HepG2 (cell line): ENCODE measurements around the gene HOXB5. TPM values are rescaled to one million over a fixed set of nuclear protein-coding genes. Genes with fewer than 3 reads are reported as not detected.

Source experiments
- ATAC-seq: fragments of 200-7000 bp; cut with Tn5 transposase; 3 replicates; pipeline ENCODE4 v1.9.1; 2020; ENCODE audit warnings: mild to moderate bottlenecking, moderate library complexity
- BruUV-seq: library from RNA; stranded (reverse); fragments of 400-500 nt; replicated peaks from 2 replicates; lab custom pipeline; 2021; lab: Mats Ljungman, UMichigan
- CTCF ChIA-PET: fragments of 300-600 bp; formaldehyde crosslinking; extraction: SDS; loops from one replicate; lab custom pipeline; 2021; ENCODE audit warnings: low total read pairs, inconsistent platforms, low intra/inter-chr PET ratio; lab: Yijun Ruan, JAX
- POLR2A ChIA-PET: fragments of 350-600 bp; sonication (Branson Sonifier 250); formaldehyde crosslinking; loops from one replicate; lab custom pipeline; 2020; ENCODE audit warnings: antibody characterized with exemption, inconsistent platforms; lab: Yijun Ruan, JAX
- DNase-seq: peaks from one replicate; pipeline ENCODE4 v3.0.0-alpha.2; 2015; ENCODE audit warnings: low spot score
- FAIRE-seq: peaks from 3 replicates; lab custom pipeline; 2011; peaks lifted over from hg19 to GRCh38; lab: Jason Lieb, UNC
- H2AFZ ChIP-seq: one replicate; pipeline ENCODE4 v1.6.1; 2011; ENCODE audit warnings: low read length, inconsistent platforms
- H3K27ac ChIP-seq: fragments of 300-600 bp; 3 replicates; pipeline ENCODE4 v1.8.0; 2011; ENCODE audit warnings: mixed run types, mild to moderate bottlenecking, mixed read lengths, low read length, inconsistent platforms; ENCODE audit not compliant: insufficient read depth; ENCODE audit errors: extremely low read length
- H3K27me3 ChIP-seq, 2 experiments: fragments of 200-600 bp in 1 of 2; 2 replicates in 1 of 2; 3 replicates in 1 of 2; pipeline versions ENCODE4 v1.6.0 to v1.8.0; 2011; ENCODE audit warnings: low read length in 2 of 2, mild to moderate bottlenecking in 2 of 2, moderate library complexity in 2 of 2, inconsistent platforms in 1 of 2; ENCODE audit not compliant: insufficient read depth in 2 of 2, control insufficient read depth in 1 of 2
- H3K36me3 ChIP-seq, 2 experiments: fragments of 200-600 bp in 1 of 2; replicated peaks in 1 of 2; 2 replicates in 1 of 2; 3 replicates in 1 of 2; pipeline versions ENCODE4 v1.5.1 to v1.8.0; 2011; ENCODE audit warnings: low read length in 2 of 2, inconsistent platforms in 1 of 2; ENCODE audit not compliant: insufficient read depth in 2 of 2, control insufficient read depth in 1 of 2
- H3K4me1 ChIP-seq: 2 replicates; pipeline ENCODE4 v1.5.1; 2012; ENCODE audit warnings: low read length, inconsistent platforms; ENCODE audit not compliant: insufficient read depth
- H3K4me2 ChIP-seq: 2 replicates; pipeline ENCODE4 v1.6.0; 2011; ENCODE audit warnings: low read depth, low read length, inconsistent platforms
- H3K4me3 ChIP-seq, 3 experiments: fragments of 200-600 bp in 1 of 3; sonication (generic), shearing (Covaris generic) in 1 of 3; replicated peaks in 1 of 3; 2 replicates each; pipeline ENCODE4 v1.5.1; 2011 to 2016; ENCODE audit warnings: low read length in 3 of 3, inconsistent platforms in 2 of 3, low read depth in 2 of 3, mild to moderate bottlenecking in 2 of 3, control low read depth in 1 of 3, mixed read lengths in 1 of 3; ENCODE audit not compliant: insufficient read depth in 1 of 3
- H3K79me2 ChIP-seq: one replicate; pipeline ENCODE4 v1.6.1; 2011; ENCODE audit warnings: low read length, inconsistent platforms; ENCODE audit not compliant: insufficient read depth
- H3K9ac ChIP-seq: 2 replicates; pipeline ENCODE4 v1.6.0; 2011; ENCODE audit warnings: mild to moderate bottlenecking, low read depth, low read length, inconsistent platforms; ENCODE audit not compliant: insufficient read depth
- H3K9me3 ChIP-seq: 2 replicates; pipeline ENCODE4 v1.5.1; 2012; ENCODE audit warnings: mild to moderate bottlenecking, low read length
- H4K20me1 ChIP-seq: 2 replicates; pipeline ENCODE4 v1.6.0; 2011; ENCODE audit warnings: inconsistent platforms, mild to moderate bottlenecking, low read length, moderate library complexity; ENCODE audit not compliant: insufficient read depth
- ATM ChIP-seq: fragments of 450-650 bp; IDR thresholded peaks from 2 replicates; pipeline ENCODE4 v1.7.1; 2017; ENCODE audit warnings: mild to moderate bottlenecking, borderline replicate concordance
- GPN1 ChIP-seq: sonication (generic); formaldehyde crosslinking; IDR thresholded peaks from 2 replicates; pipeline ENCODE4 v1.5.1; 2020; ENCODE audit warnings: missing genetic modification reagents, borderline replicate concordance
- HNRNPLL ChIP-seq: fragments of 200-400 bp; formaldehyde crosslinking; IDR thresholded peaks from 2 replicates; pipeline ENCODE4 v1.6.1; 2017; ENCODE audit warnings: mild to moderate bottlenecking, low read depth, low read length; ENCODE audit not compliant: poor library complexity, severe bottlenecking
- KAT7 ChIP-seq: IDR thresholded peaks from 2 replicates; pipeline ENCODE4 v1.6.1; 2018; ENCODE audit warnings: borderline replicate concordance, missing compliant biosample characterization
- MAZ ChIP-seq, 2 experiments: sonication (generic) in 1 of 2; formaldehyde crosslinking in 1 of 2; IDR thresholded peaks; 2 replicates each; pipeline versions ENCODE4 v1.5.0 to v1.6.1; 2012 to 2020; ENCODE audit warnings: low read depth in 2 of 2, mild to moderate bottlenecking in 2 of 2, borderline replicate concordance in 1 of 2, improper control_type of control experiment in 1 of 2, low read length in 1 of 2, missing genetic modification reagents in 1 of 2, moderate library complexity in 1 of 2
- MYC ChIP-seq: sonication (generic); formaldehyde crosslinking; IDR thresholded peaks from 2 replicates; pipeline ENCODE4 v1.9.0; 2021; ENCODE audit warnings: missing genetic modification reagents, borderline replicate concordance
- ZNF484 ChIP-seq: sonication (generic); formaldehyde crosslinking; IDR thresholded peaks from 2 replicates; pipeline ENCODE4 v1.5.1; 2020; ENCODE audit warnings: mild to moderate bottlenecking, low read depth, missing genetic modification reagents, borderline replicate concordance
- WGBS: methylation state at CpG from one replicate; pipeline ENCODE4 v1.1.6; 2017; ENCODE audit warnings: low lambda C conversion rate; 5-methylcytosine and 5-hydroxymethylcytosine counted together
- in situ Hi-C: cut with HindIII; loops from 2 replicates; pipeline ENCODE4 v1.10.0; 2017; ENCODE audit warnings: low pct_unique_long_range_greater_than_20kb; ENCODE audit not compliant: extremely low pct_ligation_motif_present
- intact Hi-C: fragments of 100-400 bp; cut with micrococcal nuclease; formaldehyde crosslinking; loops from one replicate; pipeline ENCODE4 v1.10.0; 2022; ENCODE audit not compliant: unreplicated experiment
- polyA plus RNA-seq, 8 experiments: library from polyadenylated mRNA; depleted of rRNA in 3 of 8; stranded (reverse) in 7 of 8; unstranded in 1 of 8; fragments of >200 nt; fragmentation: Illumina TruSeq in 4 of 8; extraction: Trizol in 4 of 8; gene quantifications; 2 replicates each; pipeline versions ENCODE4 v1.2.1 to v1.2.3, GENCODE V29; 2011 to 2016; ENCODE audit warnings: low read depth in 4 of 8, missing spikeins in 1 of 8, mixed read lengths in 1 of 8; ENCODE audit not compliant: insufficient read depth in 1 of 8
- total RNA-seq, 5 experiments: library from RNA; depleted of rRNA; stranded (reverse); fragments of >200 nt; fragmentation: Illumina TruSeq; extraction: Trizol; gene quantifications; 2 replicates each; pipeline ENCODE4 v1.2.3, GENCODE V29; 2016; ENCODE audit warnings: low read depth in 1 of 5
- TF ChIP-seq, protein P1 (sequence below): sonication (generic); formaldehyde crosslinking; IDR thresholded peaks from 2 replicates; pipeline ENCODE4 v1.4.0; 2020; ENCODE audit warnings: mild to moderate bottlenecking, missing genetic modification reagents, borderline replicate concordance
- TF ChIP-seq, protein P2 (sequence below), 2 experiments: sonication (generic) in 1 of 2; formaldehyde crosslinking in 1 of 2; IDR thresholded peaks; 2 replicates each; pipeline versions ENCODE4 v1.6.1 to v1.9.0; 2014 to 2022; ENCODE audit warnings: antibody characterized with exemption in 1 of 2, borderline replicate concordance in 1 of 2, inconsistent platforms in 1 of 2, low read depth in 1 of 2, missing genetic modification reagents in 1 of 2
- TF ChIP-seq, protein P3 (sequence below): sonication (generic); formaldehyde crosslinking; IDR thresholded peaks from 2 replicates; pipeline ENCODE4 v1.4.0; 2020; ENCODE audit warnings: mild to moderate bottlenecking, low read depth, missing genetic modification reagents

HOXB5 gene
- total and polyA plus RNA-seq, 2 of the 13 experiments (the other 11 are each of a cell fraction or from before 2014, with no cell fraction given): not detected

DNA sequence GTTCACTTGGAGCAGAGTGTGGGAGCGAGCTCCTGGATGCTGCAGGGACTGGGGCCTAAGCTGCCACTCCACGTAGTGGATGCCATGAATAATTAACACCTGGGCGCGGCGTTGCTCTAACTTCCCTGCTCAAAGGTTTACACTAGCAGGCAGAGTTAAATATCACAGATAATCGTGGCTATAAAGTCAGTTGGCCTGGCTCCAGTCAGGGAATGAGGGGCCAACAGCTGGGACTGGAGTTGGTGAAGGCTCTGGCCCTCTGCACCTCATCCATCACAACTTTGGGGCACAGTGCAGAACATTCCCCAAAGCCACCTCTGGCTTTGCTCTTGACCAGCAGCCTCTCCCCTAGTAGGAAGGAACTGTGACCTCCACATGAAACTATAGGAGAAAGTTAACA lies 26.4 kb downstream of the HOXB5 start:
- in situ Hi-C loops (no loop called here), intact Hi-C loops (no loop called here)
- Histone ChIP-seq H3K4me3 (no peak overlapping the region), H3K27me3 (peaks cover 12 to 95% of the 10 kb centered on the region in 2 experiments), H2AFZ (no peak overlapping the region), H3K4me2 (no peak overlapping the region), H4K20me1 (0 out of 2 replicates have a peak, but pooled peaks cover 4% of the 10 kb centered on the region), H3K27ac (no peak overlapping the region), H3K79me2 (no peaks in the 10 kb centered on the region), H3K36me3 (no peaks in the 10 kb centered on the region), H3K9me3 (no peaks in the 10 kb centered on the region), H3K4me1 (no peaks in the 10 kb centered on the region), H3K9ac (no peak overlapping the region)
- ATAC-seq: no peak
- DNase-seq: no peak
- WGBS: 3% methylated on average over 5 of the region's 6 CpGs
- POLR2A ChIA-PET: no interaction called here
- CTCF ChIA-PET: no interaction called here
- BruUV-seq: no TSS peak
- no peak for FAIRE-seq
- TF ChIP-seq ZNF484 (CRISPR knock-in tag): no peak
- TF ChIP-seq, protein P1, sequence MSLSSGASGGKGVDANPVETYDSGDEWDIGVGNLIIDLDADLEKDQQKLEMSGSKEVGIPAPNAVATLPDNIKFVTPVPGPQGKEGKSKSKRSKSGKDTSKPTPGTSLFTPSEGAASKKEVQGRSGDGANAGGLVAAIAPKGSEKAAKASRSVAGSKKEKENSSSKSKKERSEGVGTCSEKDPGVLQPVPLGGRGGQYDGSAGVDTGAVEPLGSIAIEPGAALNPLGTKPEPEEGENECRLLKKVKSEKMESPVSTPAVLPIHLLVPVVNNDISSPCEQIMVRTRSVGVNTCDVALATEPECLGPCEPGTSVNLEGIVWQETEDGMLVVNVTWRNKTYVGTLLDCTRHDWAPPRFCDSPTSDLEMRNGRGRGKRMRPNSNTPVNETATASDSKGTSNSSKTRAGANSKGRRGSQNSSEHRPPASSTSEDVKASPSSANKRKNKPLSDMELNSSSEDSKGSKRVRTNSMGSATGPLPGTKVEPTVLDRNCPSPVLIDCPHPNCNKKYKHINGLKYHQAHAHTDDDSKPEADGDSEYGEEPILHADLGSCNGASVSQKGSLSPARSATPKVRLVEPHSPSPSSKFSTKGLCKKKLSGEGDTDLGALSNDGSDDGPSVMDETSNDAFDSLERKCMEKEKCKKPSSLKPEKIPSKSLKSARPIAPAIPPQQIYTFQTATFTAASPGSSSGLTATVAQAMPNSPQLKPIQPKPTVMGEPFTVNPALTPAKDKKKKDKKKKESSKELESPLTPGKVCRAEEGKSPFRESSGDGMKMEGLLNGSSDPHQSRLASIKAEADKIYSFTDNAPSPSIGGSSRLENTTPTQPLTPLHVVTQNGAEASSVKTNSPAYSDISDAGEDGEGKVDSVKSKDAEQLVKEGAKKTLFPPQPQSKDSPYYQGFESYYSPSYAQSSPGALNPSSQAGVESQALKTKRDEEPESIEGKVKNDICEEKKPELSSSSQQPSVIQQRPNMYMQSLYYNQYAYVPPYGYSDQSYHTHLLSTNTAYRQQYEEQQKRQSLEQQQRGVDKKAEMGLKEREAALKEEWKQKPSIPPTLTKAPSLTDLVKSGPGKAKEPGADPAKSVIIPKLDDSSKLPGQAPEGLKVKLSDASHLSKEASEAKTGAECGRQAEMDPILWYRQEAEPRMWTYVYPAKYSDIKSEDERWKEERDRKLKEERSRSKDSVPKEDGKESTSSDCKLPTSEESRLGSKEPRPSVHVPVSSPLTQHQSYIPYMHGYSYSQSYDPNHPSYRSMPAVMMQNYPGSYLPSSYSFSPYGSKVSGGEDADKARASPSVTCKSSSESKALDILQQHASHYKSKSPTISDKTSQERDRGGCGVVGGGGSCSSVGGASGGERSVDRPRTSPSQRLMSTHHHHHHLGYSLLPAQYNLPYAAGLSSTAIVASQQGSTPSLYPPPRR: no peak
- no peak for TF ChIP-seq HNRNPLL
- no peak for TF ChIP-seq ATM
- TF ChIP-seq, protein P2, sequence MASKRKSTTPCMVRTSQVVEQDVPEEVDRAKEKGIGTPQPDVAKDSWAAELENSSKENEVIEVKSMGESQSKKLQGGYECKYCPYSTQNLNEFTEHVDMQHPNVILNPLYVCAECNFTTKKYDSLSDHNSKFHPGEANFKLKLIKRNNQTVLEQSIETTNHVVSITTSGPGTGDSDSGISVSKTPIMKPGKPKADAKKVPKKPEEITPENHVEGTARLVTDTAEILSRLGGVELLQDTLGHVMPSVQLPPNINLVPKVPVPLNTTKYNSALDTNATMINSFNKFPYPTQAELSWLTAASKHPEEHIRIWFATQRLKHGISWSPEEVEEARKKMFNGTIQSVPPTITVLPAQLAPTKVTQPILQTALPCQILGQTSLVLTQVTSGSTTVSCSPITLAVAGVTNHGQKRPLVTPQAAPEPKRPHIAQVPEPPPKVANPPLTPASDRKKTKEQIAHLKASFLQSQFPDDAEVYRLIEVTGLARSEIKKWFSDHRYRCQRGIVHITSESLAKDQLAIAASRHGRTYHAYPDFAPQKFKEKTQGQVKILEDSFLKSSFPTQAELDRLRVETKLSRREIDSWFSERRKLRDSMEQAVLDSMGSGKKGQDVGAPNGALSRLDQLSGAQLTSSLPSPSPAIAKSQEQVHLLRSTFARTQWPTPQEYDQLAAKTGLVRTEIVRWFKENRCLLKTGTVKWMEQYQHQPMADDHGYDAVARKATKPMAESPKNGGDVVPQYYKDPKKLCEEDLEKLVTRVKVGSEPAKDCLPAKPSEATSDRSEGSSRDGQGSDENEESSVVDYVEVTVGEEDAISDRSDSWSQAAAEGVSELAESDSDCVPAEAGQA (IDR thresholded peaks at IDR 0.05; ENCODE audit: low read depth): no peak
- TF ChIP-seq, protein P2 (CRISPR knock-in tag; IDR thresholded peaks at IDR 0.05; ENCODE audit: borderline replicate concordance): no peak
- TF ChIP-seq, protein P3, sequence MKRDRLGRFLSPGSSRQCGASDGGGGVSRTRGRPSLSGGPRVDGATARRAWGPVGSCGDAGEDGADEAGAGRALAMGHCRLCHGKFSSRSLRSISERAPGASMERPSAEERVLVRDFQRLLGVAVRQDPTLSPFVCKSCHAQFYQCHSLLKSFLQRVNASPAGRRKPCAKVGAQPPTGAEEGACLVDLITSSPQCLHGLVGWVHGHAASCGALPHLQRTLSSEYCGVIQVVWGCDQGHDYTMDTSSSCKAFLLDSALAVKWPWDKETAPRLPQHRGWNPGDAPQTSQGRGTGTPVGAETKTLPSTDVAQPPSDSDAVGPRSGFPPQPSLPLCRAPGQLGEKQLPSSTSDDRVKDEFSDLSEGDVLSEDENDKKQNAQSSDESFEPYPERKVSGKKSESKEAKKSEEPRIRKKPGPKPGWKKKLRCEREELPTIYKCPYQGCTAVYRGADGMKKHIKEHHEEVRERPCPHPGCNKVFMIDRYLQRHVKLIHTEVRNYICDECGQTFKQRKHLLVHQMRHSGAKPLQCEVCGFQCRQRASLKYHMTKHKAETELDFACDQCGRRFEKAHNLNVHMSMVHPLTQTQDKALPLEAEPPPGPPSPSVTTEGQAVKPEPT (CRISPR knock-in tag): no peak
- no peak for TF ChIP-seq KAT7 (CRISPR knock-in tag)
- no peak for TF ChIP-seq MAZ (IDR thresholded peaks at IDR 0.05; ENCODE audit: borderline replicate concordance, low read depth, low read length)
- TF ChIP-seq MAZ (CRISPR knock-in tag; IDR thresholded peaks at IDR 0.05; ENCODE audit: low read depth): no peak
- no peak for TF ChIP-seq MYC (CRISPR knock-in tag)
- no peak for TF ChIP-seq GPN1
